T1000 (cell line): ENCODE data around the gene VRK1.
"Not testable (repeated sequence)": the region's sequence is repeated elsewhere in the genome, so short reads cannot be mapped to it uniquely, and the experiment has no call there.

ENCODE experiments used
- DNase-seq: peaks from one replicate; lab custom pipeline; 2025; ENCODE audit warnings: mixed read lengths; lab: John Stamatoyannopoulos, UW

The VRK1 gene, protein sequence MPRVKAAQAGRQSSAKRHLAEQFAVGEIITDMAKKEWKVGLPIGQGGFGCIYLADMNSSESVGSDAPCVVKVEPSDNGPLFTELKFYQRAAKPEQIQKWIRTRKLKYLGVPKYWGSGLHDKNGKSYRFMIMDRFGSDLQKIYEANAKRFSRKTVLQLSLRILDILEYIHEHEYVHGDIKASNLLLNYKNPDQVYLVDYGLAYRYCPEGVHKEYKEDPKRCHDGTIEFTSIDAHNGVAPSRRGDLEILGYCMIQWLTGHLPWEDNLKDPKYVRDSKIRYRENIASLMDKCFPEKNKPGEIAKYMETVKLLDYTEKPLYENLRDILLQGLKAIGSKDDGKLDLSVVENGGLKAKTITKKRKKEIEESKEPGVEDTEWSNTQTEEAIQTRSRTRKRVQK

DNA sequence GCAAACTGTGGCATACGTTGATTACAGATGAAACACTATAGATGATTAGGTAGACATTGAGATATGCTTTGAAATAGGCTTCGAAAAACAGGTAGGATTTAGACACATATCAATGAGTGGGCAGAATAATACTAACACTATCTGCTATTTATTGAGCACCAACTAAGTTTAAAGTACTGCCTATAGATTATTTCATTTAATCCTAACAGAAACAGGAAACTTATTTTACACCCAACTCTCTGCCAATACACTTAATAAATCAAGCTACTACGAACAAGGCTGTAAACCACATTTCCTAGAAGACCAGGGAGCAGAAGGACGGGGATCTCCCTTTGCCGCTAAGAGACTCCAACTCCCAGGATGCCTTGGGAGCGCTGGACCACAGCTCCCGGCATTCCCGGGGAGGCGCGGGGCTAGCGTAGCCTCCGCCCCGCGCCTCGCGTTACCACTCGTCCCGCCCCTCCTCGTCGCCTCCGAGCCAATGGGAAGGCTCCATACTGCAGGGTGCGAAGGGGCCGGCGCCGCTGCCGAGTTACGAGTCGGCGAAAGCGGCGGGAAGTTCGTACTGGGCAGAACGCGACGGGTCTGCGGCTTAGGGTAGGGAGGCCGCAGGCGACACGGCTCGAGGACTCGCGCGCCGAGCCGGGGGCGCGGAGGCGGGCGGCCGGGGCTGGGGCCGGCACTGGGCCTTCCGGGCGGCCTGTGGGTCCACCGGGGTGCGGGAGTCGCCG lies at the start of gene VRK1:
VRK1 (plus strand) TSS at position 532 of the 731 bp plus-strand sequence. CDS start 36,090 bp downstream, outside the sequence.
- DNase-seq, result peak; percentile 83

DNA sequence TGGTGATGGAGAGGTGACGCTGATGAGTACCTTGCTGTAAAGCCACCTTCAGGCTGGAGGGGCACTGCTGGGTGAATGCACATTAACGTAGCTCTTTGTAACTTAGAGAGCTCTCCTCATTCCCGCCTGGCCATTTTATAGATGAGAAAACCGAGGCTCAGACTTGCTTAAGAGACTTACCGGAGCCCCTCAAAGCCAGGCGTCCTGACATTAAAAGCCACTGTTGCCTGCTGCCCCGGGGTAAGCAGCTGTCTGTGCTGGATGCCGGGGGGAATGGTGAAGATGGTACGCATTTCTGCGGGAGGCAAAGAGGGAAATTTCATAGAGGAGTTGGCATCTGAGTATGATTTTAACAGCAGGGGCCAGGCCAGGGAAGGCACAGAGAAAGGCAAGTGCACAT lies 49.6 kb upstream of the VRK1 start:
- no peak for DNase-seq

DNA sequence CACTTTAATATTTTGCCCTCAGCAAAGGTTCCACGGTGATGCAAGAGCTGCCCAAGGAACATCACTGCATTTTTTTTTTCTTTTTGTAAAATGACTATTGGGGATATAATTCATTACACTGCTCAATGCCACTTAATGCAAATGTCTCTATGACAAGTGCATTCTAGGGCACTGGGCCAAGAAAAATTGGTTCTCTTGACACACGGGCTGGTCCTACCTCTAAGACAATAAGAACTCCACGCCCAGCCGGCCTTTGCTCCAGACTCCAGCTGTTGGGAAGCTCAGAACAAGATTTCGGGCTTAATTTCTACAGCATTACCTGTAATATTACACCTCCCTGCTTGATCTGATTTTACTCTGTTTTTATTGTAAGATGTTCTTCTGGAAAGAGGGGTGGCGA lies 48.8 kb upstream of the VRK1 start:
- DNase-seq, result no peak

DNA sequence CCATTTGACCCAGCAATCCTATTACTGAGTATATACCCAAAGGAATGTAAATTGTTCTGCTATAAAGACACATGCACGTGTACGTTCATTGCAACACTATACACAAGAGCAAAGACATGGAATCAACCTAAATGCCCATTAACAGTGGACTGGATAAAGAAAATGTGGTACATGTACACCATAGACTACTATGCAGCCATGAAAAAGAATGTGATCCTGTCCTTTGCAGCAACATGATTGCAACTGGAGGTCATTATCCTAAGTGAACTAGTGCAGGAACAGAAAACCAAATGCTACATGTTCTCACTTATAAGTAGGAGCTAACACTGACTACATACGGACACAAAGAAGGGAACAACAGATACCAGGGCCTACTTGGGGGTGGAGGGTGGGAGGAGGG lies 45.7 kb upstream of the VRK1 start:
- DNase-seq, result no peak

DNA sequence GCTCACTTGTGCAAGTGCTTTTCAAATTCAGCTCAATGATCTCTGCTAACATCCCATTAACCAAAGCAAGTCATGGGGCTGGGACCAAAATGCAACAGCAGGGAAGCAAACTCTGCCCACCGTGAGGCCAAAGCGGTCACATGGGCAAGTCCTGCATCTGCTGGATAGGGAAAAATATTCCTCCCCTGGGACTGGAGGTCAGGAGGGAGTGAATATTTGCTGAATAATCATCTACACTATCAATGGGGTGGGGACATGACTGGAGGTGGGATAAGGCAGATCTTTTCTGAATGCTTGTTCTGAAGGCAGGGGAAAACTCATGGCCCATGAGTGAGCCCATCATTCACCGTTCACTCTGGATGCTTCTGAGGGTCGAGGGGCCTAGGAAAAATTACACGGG lies 45.1 kb upstream of the VRK1 start:
- DNase-seq, result no peak

DNA sequence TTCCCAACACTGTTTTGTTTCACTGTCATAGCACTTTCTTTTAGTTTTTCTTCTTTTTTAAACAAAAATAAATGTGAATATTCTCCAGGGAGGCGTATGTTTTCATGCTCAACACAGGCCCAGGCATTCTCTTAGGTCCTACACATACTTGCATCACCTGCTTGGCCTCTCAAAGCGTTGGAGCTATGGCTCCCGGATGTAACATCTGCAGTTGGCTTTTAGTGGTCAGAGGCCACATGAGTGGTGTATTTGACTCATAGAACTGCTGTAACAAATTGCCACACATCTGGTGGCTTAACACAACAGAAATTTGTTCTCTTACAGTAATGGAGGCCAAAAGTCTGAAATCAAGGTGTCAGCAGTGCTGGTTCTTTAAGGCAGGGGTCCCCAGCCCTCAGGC lies 44.6 kb upstream of the VRK1 start:
- no peak for DNase-seq

DNA sequence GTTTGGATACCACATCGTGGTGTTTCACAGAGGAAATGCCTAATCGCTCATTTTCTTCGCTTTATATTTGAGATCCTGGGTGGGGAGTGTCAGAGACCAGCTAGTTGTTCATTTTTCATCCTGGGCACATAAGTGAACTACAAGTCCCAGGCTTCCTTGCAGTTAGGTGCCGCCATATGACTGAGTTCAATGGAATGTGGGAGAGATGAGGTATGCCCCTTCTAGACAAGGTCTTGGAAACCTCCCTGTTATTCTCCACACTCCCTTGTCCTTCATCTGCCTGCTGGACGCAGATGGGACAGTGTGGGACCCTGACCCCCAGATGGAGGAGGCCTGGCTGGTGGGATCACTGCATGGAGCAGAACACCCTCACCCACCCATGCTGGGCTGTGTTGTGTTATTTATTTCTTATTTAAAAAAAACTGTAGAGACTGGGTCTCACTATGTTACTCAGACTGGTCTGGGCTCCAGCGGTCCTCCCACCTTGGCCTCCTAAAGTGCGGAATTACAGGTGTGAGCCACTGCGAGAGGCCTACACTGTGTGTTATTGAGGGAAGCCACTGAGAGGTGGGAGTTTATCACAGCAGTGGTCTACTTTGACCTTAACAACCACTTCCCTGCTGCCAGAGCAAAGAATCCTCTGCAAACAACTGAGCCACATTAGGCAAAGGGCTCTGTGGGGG lies 42.9 kb upstream of the VRK1 start:
- no peak for DNase-seq

DNA sequence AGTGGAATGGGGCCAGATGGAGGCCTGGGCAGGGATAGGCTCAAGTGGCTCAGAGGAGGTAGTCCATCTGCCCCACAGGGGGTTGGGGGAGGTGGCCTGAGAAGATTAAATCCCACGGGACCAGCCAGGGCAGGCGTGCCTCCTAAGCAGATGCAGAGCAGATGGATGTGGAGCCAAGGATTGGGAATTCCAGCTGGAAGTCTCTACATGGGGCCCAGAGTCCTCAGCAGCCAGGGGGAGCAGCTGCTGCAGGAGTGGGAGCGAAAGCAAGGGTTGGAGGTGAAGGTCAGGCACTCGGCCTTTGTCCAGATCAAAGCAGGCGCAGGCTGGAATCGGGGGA lies 42.4 kb upstream of the VRK1 start:
- no peak for DNase-seq

DNA sequence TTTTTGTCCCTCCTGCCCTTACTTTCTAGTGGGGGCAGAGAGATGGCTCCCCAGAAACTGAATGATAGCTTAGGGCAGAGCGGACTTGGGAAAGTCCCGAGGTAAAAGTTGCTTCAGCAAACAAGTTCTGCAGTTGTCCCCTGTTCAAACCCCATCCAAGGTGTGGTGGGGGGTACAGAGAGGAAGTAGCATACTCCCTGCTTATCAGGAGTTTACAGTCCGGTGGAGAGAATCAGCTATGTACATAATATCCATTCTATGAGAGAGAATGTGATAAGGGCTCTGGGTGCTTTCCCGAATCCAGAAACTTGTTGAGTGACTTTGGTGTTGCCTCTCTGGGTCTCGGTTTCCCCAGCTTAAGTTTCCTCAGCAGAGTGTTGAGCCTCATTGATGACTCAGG lies 40.4 kb upstream of the VRK1 start:
- DNase-seq, result no peak

DNA sequence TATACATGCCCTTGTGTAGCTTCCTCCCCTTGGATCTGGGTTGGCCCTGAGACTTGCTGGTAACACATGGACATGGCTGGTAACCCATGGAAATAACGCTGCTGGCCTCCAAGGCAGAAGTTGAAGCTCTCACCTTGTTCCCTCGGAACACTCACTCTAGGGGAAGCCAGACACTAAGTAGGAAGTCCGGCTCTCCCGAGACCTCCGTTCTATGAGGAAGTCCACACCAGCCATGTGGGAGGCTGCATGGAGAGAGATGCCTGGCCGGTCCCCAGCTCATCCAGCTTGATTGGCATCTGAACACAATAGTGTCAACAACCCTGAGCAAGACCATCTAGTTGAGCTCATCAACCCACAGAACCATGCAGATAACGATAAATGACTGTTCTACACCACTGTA lies 39.7 kb upstream of the VRK1 start:
- no peak for DNase-seq

DNA sequence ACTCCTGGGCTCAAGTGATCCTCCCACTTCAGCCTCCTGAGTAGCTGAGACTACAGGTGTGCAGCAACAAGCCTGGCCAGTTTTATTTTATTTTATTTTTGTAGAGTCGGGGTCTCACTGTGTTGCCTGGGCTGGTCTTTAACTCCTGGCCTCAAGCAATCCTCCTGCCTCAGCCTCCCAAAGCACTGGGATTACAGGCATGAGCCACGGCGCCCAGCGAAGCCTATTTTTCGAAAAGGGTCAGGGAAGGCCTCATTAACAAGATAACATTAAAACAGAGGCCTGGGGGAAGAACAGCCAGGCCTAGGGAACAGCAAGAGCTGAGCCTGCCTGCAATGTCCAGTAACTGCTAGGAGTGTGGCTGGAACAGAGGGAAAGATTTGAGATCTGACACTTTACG lies 36.1 kb upstream of the VRK1 start:
- no peak for DNase-seq

DNA sequence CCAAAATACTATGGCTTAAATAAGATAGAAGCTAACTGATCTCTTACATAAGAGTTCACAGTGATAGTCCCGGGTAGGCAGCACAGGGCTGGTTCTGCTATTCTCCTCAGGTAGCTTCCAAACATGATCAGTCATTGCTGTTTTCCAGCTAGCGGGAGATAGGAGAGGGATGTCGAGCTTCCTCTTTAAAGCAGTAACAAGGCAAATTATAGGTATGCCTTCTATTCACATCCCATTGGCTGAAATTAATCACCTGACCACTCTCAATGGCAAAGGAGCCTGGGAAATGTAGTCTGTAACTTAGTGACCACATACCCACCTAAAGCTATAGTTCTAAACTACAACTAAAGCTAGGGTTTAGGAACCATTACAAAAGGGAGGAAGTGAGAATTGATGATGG lies 34.5 kb upstream of the VRK1 start:
- DNase-seq, result no peak

DNA sequence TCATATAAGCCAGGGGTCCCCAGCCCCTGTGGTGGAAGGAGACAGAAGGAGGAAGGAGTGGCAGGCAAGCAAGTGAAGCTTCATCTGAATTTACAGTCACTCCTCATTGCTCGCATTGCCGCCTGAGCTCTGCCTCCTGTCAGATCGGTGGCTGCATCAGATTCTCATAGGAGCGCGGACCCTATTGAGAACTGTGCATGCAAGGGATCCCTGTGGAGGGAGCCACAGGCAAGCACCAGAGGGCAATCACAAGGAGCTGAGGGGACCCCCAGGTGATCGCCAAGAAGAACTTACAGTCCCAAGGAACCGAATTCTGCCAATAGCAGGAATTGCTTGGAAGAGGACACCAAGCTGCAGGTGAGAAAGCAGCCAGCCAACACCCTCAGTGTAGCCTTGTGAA lies 33.2 kb upstream of the VRK1 start:
- no peak for DNase-seq

DNA sequence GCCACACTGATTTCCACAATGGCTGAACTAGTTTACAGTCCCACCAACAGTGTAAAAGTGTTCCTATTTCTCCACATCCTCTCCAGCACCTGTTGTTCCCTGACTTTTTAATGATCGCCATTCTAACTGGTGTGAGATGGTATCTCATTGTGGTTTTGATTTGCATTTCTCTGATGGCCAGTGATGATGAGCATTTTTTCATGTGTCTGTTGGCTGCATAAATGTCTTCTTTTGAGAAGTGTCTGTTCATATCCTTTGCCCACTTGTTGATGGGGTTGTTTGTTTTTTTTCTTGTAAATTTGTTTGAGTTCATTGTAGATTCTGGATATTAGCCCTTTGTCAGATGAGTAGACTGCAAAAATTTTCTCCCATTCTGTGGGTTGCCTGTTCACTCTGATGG lies 32.0 kb upstream of the VRK1 start:
- not testable (repeated sequence) for DNase-seq

DNA sequence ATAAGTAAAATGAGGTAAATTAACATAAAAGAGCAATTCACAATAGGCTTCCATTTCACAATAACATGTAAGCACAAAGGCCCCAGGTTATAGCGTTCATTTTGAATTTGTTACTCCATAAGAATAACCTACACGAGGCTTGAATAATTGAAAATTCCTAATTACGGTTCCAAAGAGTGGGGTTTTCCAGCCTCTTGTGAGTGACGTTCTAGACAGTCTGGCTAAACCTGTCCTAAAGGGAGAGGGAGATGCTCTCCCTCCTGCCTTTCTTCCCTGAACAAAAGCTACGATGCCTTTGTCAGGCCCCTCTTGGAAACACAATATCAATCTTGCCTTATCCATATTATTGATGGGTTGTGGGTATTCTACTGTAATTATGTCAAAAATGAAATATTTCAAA lies 24.3 kb upstream of the VRK1 start:
- no peak for DNase-seq

DNA sequence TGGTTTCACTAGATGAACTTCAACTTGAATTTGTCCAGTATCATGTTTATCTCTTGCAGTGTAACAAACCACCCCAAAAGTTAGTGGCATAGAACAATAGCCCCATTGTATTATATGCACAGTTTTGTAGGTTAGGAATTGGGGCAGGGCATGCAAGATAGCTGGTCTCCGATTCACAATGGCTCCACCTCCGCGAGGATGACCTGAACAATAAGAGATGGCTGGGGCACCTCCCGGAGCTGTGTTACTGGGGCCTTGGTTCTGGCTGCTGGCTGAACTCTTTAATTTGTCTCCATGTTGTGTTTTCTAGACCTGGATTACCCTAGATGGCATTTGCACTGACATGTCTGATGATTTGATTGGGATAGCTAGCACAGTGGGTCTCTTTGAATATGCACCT lies 20.4 kb upstream of the VRK1 start:
- no peak for DNase-seq

DNA sequence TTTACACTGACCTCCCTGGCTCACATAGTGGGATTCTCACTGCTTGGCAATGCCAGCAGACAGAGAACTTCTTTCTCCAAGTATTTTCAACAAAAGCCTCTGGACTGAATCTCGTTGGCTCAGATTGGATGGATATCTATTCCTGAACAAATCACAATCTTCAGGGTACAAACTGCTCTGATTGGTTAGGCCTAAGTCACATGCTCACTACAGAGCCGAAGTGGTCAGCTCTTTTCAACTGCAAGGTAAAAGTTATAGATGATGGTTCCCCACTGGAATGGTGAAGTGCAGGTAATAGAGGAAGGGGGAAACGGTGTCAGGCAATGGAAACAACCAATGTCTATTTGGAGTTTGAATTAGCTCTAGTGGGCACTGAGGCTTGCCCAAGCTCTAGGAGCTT lies 16.7 kb upstream of the VRK1 start:
- DNase-seq, result no peak

DNA sequence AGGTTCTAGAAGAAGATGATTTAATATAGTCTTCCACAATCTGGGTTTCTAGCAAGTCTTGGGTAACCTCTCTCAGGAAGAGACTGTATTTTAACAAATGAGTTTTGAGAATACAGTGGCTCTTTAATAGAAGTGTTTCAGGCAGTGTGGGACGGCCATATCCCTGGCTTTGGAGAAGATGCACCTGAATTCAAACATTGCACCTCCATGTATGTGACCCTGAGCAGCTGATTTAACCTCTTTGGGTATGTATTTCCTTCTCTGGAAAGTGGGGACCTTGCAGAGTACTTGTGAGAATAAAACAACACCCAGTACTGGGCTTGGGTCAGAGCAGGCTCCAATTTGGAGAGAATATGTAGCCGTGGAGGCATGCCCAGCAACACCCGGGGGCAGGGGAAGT lies 15.8 kb upstream of the VRK1 start:
- DNase-seq, result no peak

DNA sequence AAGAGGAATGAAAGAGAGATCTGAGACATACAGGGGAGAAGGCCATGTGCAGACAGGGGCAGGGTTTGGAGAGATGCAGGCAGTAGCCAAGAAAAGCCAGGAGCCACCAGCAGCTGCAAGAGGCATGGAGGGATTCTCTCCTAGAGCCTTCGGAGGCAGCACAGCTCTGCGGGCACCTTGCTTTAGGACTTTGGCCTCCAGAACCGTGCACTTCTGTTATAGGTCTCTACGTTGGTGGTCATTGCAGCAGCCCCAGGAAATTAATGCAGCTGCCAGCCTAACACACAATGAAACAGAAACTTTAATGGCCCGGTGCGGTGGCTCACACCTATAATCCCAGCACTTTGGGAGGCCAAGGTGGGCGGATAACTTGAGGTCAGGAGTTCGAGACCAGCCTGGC lies 14.7 kb upstream of the VRK1 start:
- DNase-seq, result no peak

DNA sequence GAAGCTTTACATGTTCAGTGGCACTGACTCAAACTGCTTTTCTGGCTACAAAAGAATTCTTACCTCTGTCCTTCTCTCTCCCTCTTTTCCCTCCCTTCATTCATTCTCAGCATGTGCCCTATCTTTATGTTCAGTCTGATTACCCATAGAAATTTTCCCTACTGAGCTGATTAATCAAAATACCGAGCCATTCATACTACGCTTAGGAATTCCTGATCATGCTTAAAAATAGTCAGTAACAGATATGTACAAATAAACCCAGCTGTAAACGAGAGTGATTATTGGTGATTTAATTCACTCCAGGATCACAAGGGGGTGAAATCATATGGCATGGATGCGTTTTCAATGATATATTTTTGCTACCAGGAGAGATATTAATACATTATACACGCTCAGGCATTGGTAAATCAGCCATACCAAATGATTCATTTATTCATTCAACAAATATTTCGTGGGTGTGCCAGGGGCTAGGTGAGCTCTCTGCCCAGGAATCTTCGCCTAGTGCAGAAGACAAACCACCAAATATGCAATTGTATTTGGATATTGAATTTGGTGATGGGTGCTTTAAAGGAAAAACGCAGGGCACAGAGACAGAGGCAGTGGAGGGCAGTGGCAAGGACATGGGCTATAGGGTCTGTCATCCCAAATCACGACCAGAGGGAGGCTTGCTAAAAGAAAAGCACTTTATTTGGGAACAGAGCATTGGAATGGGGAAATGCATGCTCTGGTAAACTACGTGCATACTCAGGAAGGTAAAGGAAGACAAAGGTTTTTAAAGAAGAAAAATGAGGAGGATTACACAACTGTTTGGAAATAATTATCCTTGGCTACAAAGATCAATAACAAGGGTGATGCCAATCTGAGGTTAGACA lies 13.9 kb upstream of the VRK1 start:
- DNase-seq, result peak; percentile 11

DNA sequence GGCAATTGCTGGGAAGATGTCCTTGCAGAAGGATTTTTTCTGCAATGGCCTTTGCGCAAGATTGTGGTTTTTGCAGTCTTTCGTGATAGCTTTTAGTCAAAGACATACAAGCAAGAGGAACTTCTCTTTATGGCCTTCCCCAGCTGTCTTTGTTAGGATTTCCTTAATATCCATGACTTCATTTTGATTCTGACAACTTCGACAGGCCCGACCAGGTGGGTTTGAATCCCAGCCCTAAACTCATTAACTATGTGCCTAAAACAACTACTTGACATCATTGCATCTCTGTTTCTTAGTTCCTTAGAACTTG lies 13.3 kb upstream of the VRK1 start:
- no peak for DNase-seq

DNA sequence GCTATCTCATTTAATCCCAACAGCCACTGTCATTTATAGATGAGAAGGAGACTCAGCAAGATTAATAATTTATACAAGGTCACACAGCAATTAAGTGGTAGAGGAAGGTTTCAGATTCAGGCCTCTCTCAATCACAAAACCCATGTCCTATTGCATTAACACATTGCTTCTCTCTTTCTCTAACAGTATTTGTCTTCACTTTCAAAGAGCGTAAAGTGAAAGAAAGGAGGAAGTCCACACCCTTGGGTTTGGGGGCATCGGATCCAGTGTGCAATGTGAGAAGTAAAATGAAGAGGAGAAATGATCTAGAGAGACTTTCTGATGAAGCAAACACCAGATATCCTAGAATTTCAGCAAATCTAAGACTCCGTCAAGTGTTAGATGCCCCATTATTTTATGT lies 7.0 kb upstream of the VRK1 start:
- no peak for DNase-seq
